Stimulated activated CD4-positive, alpha-beta T cell treated with anti-CD3 and anti-CD28 coated beads, TNF-alpha, amount 100 ng/mL, for 4 hours (primary cell): ENCODE data around the gene ZBTB8A.

Source experiments
- DNase-seq, 3 experiments: peaks; one replicate each; pipeline ENCODE4 v3.0.0-alpha.2; 2020; ENCODE audit warnings: low read depth in 3 of 3

The ZBTB8A gene

GRCh38 chr1:32652244-32652962, 113.2 kb downstream of the ZBTB8A start:
- no peak for DNase-seq
